Measurements from ENCODE around the gene SEH1L. TPM values are rescaled to one million over a fixed set of nuclear protein-coding genes. Genes with fewer than 3 reads are reported as not detected.

The SEH1L gene
- total RNA-seq, 4 donors from 2014 or later, result 9.4 to 29.1 (median 18.2) TPM

DNA sequence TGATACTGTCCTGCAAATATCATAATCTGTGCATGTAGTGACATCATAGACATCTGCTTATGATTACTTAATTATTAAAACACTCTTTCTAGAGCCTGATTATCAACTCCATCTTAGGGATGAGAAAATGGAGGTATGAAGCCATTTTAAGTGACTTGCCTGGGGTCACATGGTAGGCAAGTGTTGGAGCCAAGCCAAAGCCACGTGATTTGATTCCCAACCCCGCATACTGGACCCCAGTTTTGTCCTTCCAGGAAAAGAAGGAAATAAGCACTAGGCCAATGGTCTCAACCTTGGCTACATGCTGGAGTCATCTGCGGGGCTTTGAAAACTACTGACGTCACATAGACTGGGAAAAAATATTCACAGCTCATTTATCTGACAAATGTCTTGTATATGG is 19.6 kb upstream of the SEH1L start:
- intact Hi-C loops (cut with DNase I; ENCODE audit: low total_unique reads) (no loop called here), in situ Hi-C loops (cut with MboI; ENCODE audit: low pct_ligation_motif_present in 1 of 4, low pct_unique_long_range_greater_than_20kb in 1 of 4, low sequenced_read_pairs in 3 of 4) (loop anchor here (25.0 kb wide), 1 partner anchor 541 kb away; the partner anchor contains the start of gene AFG3L2 (in 4 of the 4))
- 61 to 84% methylated on average over 2 to 4 of the region's 4 CpGs for WGBS, 2 donors (ENCODE audit: low coverage in 1 of 2)
- H3K4me1 ChIP-seq, result no peaks in the 10 kb centered on the region
- H3K27me3 ChIP-seq, result no peaks in the 10 kb centered on the region
- DNase-seq, result no peak
- no peaks in the 10 kb centered on the region for H3K9me3 ChIP-seq
- H3K36me3 ChIP-seq, result no peaks in the 10 kb centered on the region
- TF ChIP-seq EP300 (IDR thresholded peaks at IDR 0.05; ENCODE audit: low read depth) (no peak), POLR2A (IDR thresholded peaks at IDR 0.05) (no peak), POLR2AphosphoS5 (IDR thresholded peaks at IDR 0.05) (no peak)
- TF ChIP-seq, protein P1, sequence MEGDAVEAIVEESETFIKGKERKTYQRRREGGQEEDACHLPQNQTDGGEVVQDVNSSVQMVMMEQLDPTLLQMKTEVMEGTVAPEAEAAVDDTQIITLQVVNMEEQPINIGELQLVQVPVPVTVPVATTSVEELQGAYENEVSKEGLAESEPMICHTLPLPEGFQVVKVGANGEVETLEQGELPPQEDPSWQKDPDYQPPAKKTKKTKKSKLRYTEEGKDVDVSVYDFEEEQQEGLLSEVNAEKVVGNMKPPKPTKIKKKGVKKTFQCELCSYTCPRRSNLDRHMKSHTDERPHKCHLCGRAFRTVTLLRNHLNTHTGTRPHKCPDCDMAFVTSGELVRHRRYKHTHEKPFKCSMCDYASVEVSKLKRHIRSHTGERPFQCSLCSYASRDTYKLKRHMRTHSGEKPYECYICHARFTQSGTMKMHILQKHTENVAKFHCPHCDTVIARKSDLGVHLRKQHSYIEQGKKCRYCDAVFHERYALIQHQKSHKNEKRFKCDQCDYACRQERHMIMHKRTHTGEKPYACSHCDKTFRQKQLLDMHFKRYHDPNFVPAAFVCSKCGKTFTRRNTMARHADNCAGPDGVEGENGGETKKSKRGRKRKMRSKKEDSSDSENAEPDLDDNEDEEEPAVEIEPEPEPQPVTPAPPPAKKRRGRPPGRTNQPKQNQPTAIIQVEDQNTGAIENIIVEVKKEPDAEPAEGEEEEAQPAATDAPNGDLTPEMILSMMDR (IDR thresholded peaks at IDR 0.05), result no peak
- no peak overlapping the region for H3K4me3 ChIP-seq
- H3K27ac ChIP-seq, result no peak overlapping the region

DNA sequence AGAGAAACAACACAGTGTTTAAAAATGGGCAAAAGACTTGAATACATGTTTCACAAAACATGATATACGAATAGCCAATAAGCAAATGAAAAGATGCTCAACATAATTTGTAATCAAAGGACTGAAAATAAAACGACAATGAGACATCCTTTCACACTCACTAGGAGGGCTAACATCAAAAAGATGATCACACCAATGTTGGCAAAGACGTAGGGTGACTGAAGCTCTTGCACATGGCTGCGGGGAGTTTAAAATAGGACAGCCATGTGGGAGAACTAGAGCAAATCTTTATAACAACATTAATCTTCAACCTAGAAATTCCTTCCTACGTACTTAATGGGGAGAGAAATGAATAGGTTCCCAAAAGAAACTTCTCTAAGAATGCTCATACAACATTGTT is 19.2 kb upstream of the SEH1L start:
- WGBS, 2 donors (ENCODE audit: low coverage in 1 of 2), result 81 to 86% methylated on average over 4 to 5 of the region's 5 CpGs

DNA sequence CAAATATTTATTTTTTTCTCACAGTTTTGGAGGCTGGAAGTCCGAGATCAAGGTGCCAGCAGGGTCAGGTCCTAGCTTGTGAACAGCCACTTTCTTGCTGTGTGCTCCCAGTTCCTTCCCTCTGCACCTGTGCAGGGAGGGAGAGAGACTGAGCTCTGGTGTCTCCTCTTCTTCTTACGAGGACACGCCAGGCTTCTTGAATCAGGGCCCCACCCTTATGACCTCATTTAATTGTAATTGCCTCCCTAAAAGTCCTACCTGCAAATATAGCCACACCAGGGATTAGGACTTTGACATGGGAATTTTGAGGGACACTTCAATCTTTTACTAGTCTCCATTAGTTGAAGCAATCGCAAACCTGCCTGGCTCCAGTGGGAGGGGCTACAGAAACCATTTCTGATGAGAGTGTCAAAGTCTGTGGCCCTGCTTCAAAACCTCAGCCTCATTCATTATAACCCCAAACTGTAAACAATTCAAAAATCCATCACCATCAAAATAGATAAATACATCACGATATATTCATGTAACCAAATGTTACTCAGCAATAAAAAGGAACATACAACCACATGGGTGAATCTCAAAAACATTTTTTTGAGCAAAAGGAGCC is 18.2 kb upstream of the SEH1L start:
- no peak overlapping the region for H3K27ac ChIP-seq
- H3K9me3 ChIP-seq, result no peaks in the 10 kb centered on the region
- in situ Hi-C loops (cut with MboI; ENCODE audit: low pct_ligation_motif_present in 1 of 4, low pct_unique_long_range_greater_than_20kb in 1 of 4, low sequenced_read_pairs in 3 of 4), result loop anchor here (10.0 to 25.0 kb wide), 3 partner anchors 185 to 542 kb away; partner anchors contain the start of gene AFG3L2 (in 4 of the 4)
- TF ChIP-seq POLR2AphosphoS5 (IDR thresholded peaks at IDR 0.05) (no peak), EP300 (IDR thresholded peaks at IDR 0.05; ENCODE audit: low read depth) (no peak), POLR2A (IDR thresholded peaks at IDR 0.05) (no peak)
- TF ChIP-seq, protein P1 (IDR thresholded peaks at IDR 0.05), result no peak
- H3K36me3 ChIP-seq, result no peaks in the 10 kb centered on the region
- peaks cover 0 to 4% (median under 1%) of the 10 kb centered on the region in 4 donors for H3K4me1 ChIP-seq
- intact Hi-C loops (cut with DNase I; ENCODE audit: low total_unique reads), result no loop called here
- H3K4me3 ChIP-seq, result no peak overlapping the region
- WGBS, 2 donors (ENCODE audit: low coverage in 1 of 2), result 45 to 57% methylated on average over 2 to 5 of the region's 5 CpGs
- DNase-seq, result no peak
- no peaks in the 10 kb centered on the region for H3K27me3 ChIP-seq

More for the DNA sequence above, 19.2 kb upstream of the SEH1L start:
- no peaks in the 10 kb centered on the region for H3K36me3 ChIP-seq
- intact Hi-C loops (cut with DNase I; ENCODE audit: low total_unique reads) (no loop called here), in situ Hi-C loops (cut with MboI; ENCODE audit: low pct_ligation_motif_present in 1 of 4, low pct_unique_long_range_greater_than_20kb in 1 of 4, low sequenced_read_pairs in 3 of 4) (loop anchor here (25.0 kb wide), 1 partner anchor 541 kb away; the partner anchor contains the start of gene AFG3L2 (in 4 of the 4))
- H3K4me3 ChIP-seq, result no peak overlapping the region
- no peaks in the 10 kb centered on the region for H3K27me3 ChIP-seq
- no peak for DNase-seq
- H3K9me3 ChIP-seq, result no peaks in the 10 kb centered on the region
- no peak for TF ChIP-seq POLR2A (IDR thresholded peaks at IDR 0.05)
- TF ChIP-seq EP300 (IDR thresholded peaks at IDR 0.05; ENCODE audit: low read depth), result no peak
- TF ChIP-seq, protein P1 (IDR thresholded peaks at IDR 0.05), result no peak
- TF ChIP-seq POLR2AphosphoS5 (IDR thresholded peaks at IDR 0.05), result no peak
- no peaks in the 10 kb centered on the region for H3K4me1 ChIP-seq
- no peak overlapping the region for H3K27ac ChIP-seq

DNA sequence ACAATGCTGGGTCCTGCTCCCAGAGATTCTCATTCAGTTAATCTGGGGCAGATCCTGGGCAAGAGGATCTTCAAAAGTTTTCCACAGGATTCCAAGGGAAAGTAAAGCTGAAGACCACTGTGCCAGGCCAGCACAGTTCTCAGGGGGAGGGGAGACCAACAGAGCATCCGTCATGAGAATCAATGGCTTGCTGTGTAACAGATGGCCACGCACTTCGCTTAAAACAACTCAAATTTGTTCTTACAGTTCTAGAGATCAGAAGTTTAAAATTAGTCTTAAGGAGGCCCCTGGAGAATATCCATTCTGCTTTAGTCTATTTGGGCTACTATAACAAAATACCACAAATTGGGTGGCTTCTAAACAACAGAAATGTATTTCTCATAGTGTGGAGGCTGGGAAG is 17.4 kb upstream of the SEH1L start:
- in situ Hi-C loops (cut with MboI; ENCODE audit: low pct_ligation_motif_present in 1 of 4, low pct_unique_long_range_greater_than_20kb in 1 of 4, low sequenced_read_pairs in 3 of 4) (loop anchor here (10.0 to 25.0 kb wide), 3 partner anchors 186 to 543 kb away; partner anchors contain the start of gene AFG3L2 (in 4 of the 4)), intact Hi-C loops (cut with DNase I; ENCODE audit: low total_unique reads) (no loop called here)
- no peaks in the 10 kb centered on the region for H3K9me3 ChIP-seq
- no peaks in the 10 kb centered on the region for H3K27me3 ChIP-seq
- DNase-seq, result no peak
- no peak for TF ChIP-seq POLR2AphosphoS5 (IDR thresholded peaks at IDR 0.05)
- no peak for TF ChIP-seq EP300 (IDR thresholded peaks at IDR 0.05; ENCODE audit: low read depth)
- TF ChIP-seq POLR2A (IDR thresholded peaks at IDR 0.05), result no peak
- TF ChIP-seq, protein P1 (IDR thresholded peaks at IDR 0.05), result no peak
- H3K4me1 ChIP-seq, result peaks cover 0 to 6% (median 1%) of the 10 kb centered on the region in 4 donors
- no peak overlapping the region for H3K27ac ChIP-seq
- no peak overlapping the region for H3K4me3 ChIP-seq
- H3K36me3 ChIP-seq, result no peaks in the 10 kb centered on the region
- WGBS, 2 donors (ENCODE audit: low coverage in 1 of 2), result 89 to 92% methylated on average over 3 of the region's 3 CpGs

All from transverse colon (tissue), 4 donors.